H9 (cell line): ENCODE results near the gene RTP3. TPM values are rescaled to one million over a fixed set of nuclear protein-coding genes. Genes with fewer than 3 reads are reported as not detected.

Experiments used
- DNase-seq: peaks from one replicate; pipeline ENCODE4 v3.0.0-alpha.2; 2017
- H2AFZ ChIP-seq: one replicate; pipeline ENCODE4 v1.6.1; 2013; ENCODE audit warnings: mild to moderate bottlenecking, low read length, control low read depth, moderate library complexity
- H2AK5ac ChIP-seq: 2 replicates; pipeline ENCODE4 v1.6.1; 2013; ENCODE audit warnings: low read length, control low read depth, mixed read lengths; ENCODE audit not compliant: insufficient read length
- H2BK120ac ChIP-seq: one replicate; pipeline ENCODE4 v1.6.1; 2013; ENCODE audit warnings: low read depth, mild to moderate bottlenecking, low read length, control low read depth, inconsistent platforms; ENCODE audit not compliant: poor library complexity, severe bottlenecking
- H2BK12ac ChIP-seq: 2 replicates; pipeline ENCODE4 v1.6.1; 2013; ENCODE audit warnings: low read length, control low read depth, mixed read lengths, low read depth; ENCODE audit not compliant: insufficient read length
- H2BK15ac ChIP-seq: 2 replicates; pipeline ENCODE4 v1.6.1; 2013; ENCODE audit warnings: low read depth, low read length, control low read depth
- H2BK20ac ChIP-seq: one replicate; pipeline ENCODE4 v1.6.1; 2013; ENCODE audit warnings: low read depth, mild to moderate bottlenecking, low read length, control low read depth, inconsistent platforms; ENCODE audit not compliant: poor library complexity, severe bottlenecking
- H2BK5ac ChIP-seq: 2 replicates; pipeline ENCODE4 v1.6.1; 2013; ENCODE audit warnings: low read length, control low read depth, mixed read lengths; ENCODE audit not compliant: insufficient read length
- H3K14ac ChIP-seq: 2 replicates; pipeline ENCODE4 v1.6.1; 2013; ENCODE audit warnings: low read length, control low read depth; ENCODE audit not compliant: insufficient read depth
- H3K18ac ChIP-seq: 2 replicates; pipeline ENCODE4 v1.6.1; 2013; ENCODE audit warnings: low read depth, mild to moderate bottlenecking, mixed read lengths, low read length, control low read depth; ENCODE audit not compliant: insufficient read length
- H3K23ac ChIP-seq: 2 replicates; pipeline ENCODE4 v1.6.1; 2013; ENCODE audit warnings: low read length, control low read depth, mixed read lengths, low read depth; ENCODE audit not compliant: insufficient read length
- H3K23me2 ChIP-seq: 2 replicates; pipeline ENCODE4 v1.6.1; 2013; ENCODE audit warnings: low read depth, mild to moderate bottlenecking, mixed read lengths, low read length, control low read depth; ENCODE audit not compliant: insufficient read length, poor library complexity, severe bottlenecking
- H3K27ac ChIP-seq: 2 replicates; pipeline ENCODE4 v1.5.1; 2013; ENCODE audit warnings: low read length, control low read depth, mixed read lengths, low read depth; ENCODE audit not compliant: insufficient read length
- H3K27me3 ChIP-seq: 2 replicates; pipeline ENCODE4 v1.6.1; 2013; ENCODE audit warnings: low read length, control low read depth, inconsistent platforms; ENCODE audit not compliant: insufficient read depth
- H3K4ac ChIP-seq: 2 replicates; pipeline ENCODE4 v1.6.1; 2013; ENCODE audit warnings: low read depth, mild to moderate bottlenecking, control low read depth, inconsistent platforms, low read length, moderate library complexity
- H3K4me1 ChIP-seq: 2 replicates; pipeline ENCODE4 v1.6.1; 2013; ENCODE audit warnings: low read length, control low read depth, inconsistent platforms; ENCODE audit not compliant: insufficient read depth
- H3K4me2 ChIP-seq: 2 replicates; pipeline ENCODE4 v1.6.1; 2013; ENCODE audit warnings: low read length, control low read depth, mixed read lengths; ENCODE audit not compliant: insufficient read length, insufficient read depth
- H3K56ac ChIP-seq: 2 replicates; pipeline ENCODE4 v1.6.1; 2013; ENCODE audit warnings: low read depth, mild to moderate bottlenecking, mixed read lengths, low read length, control low read depth; ENCODE audit not compliant: insufficient read length
- H3K79me1 ChIP-seq: 2 replicates; pipeline ENCODE4 v1.6.1; 2013; ENCODE audit warnings: low read depth, mild to moderate bottlenecking, moderate library complexity, low read length, control low read depth, inconsistent platforms; ENCODE audit not compliant: insufficient read depth, poor library complexity, severe bottlenecking
- H3K79me2 ChIP-seq: 2 replicates; pipeline ENCODE4 v1.6.1; 2013; ENCODE audit warnings: low read length, control low read depth, inconsistent platforms; ENCODE audit not compliant: insufficient read depth
- H3K9ac ChIP-seq: 2 replicates; pipeline ENCODE4 v1.6.1; 2013; ENCODE audit warnings: low read length, control low read depth, mixed read lengths; ENCODE audit not compliant: insufficient read length; ENCODE audit errors: extremely low read depth
- H3K9me3 ChIP-seq: one replicate; pipeline ENCODE4 v1.6.1; 2013; ENCODE audit warnings: low read depth, low read length, inconsistent platforms; ENCODE audit not compliant: control insufficient read depth
- H3T11ph ChIP-seq: one replicate; pipeline ENCODE4 v1.6.1; 2013; ENCODE audit warnings: mild to moderate bottlenecking, low read length, control low read depth, inconsistent platforms
- H4K20me1 ChIP-seq: one replicate; pipeline ENCODE4 v1.6.1; 2013; ENCODE audit not compliant: control insufficient read depth, insufficient read length, insufficient read depth
- H4K5ac ChIP-seq: 2 replicates; pipeline ENCODE4 v1.6.1; 2013; ENCODE audit warnings: low read depth, mild to moderate bottlenecking, mixed read lengths, low read length, control low read depth; ENCODE audit not compliant: insufficient read length
- H4K8ac ChIP-seq: replicated peaks from 2 replicates; pipeline ENCODE4 v1.6.1; 2013; ENCODE audit warnings: low read length, control low read depth, mixed read lengths, low read depth; ENCODE audit not compliant: insufficient read length
- H4K91ac ChIP-seq: 2 replicates; pipeline ENCODE4 v1.6.1; 2013; ENCODE audit warnings: low read depth, mild to moderate bottlenecking, moderate library complexity, mixed read lengths, low read length, control low read depth; ENCODE audit not compliant: insufficient read length
- H3K27ac Mint-ChIP-seq, 3 experiments: 2 replicates in 2 of 3; 3 replicates in 1 of 3; pipeline ENCODE4 v1.8.0; 2020 to 2021; ENCODE audit warnings: mixed read lengths in 3 of 3, mild to moderate bottlenecking in 1 of 3, moderate library complexity in 1 of 3
- H3K27me3 Mint-ChIP-seq: 2 replicates; pipeline ENCODE4 v1.8.0; 2021; ENCODE audit warnings: low read depth, mild to moderate bottlenecking, moderate library complexity, mixed read lengths
- H3K36me3 Mint-ChIP-seq, 3 experiments: 2 replicates in 2 of 3; 3 replicates in 1 of 3; pipeline ENCODE4 v1.8.0; 2020 to 2021; ENCODE audit warnings: low read depth in 3 of 3, mixed read lengths in 3 of 3; ENCODE audit not compliant: insufficient read depth in 1 of 3
- H3K4me1 Mint-ChIP-seq, 2 experiments: 2 replicates each; pipeline ENCODE4 v1.8.0; 2020; ENCODE audit warnings: mixed read lengths in 2 of 2
- H3K4me3 Mint-ChIP-seq, 2 experiments: 2 replicates in 1 of 2; 3 replicates in 1 of 2; pipeline ENCODE4 v1.8.0; 2020 to 2021; ENCODE audit warnings: mild to moderate bottlenecking in 2 of 2, mixed read lengths in 2 of 2, moderate library complexity in 1 of 2
- H3K9me3 Mint-ChIP-seq, 2 experiments: 2 replicates in 1 of 2; 3 replicates in 1 of 2; pipeline ENCODE4 v1.8.0; 2020; ENCODE audit warnings: mild to moderate bottlenecking in 2 of 2, mixed read lengths in 2 of 2, moderate library complexity in 1 of 2
- CTCF ChIP-seq: fragments of 200-600 bp; sonication (generic); conservative IDR thresholded peaks from 3 replicates; pipeline ENCODE4 v1.8.0; 2021; ENCODE audit warnings: antibody characterized with exemption, mild to moderate bottlenecking
- WGBS: extraction: QIAGEN DNeasy Blood & Tissue Kit; methylation state at CpG from one replicate; pipeline ENCODE4 v1.1.7; 2013; ENCODE audit warnings: missing lambda C conversion rate, low lambda C conversion rate, mixed read lengths; ENCODE audit not compliant: insufficient read length; ENCODE audit errors: extremely low coverage; 5-methylcytosine and 5-hydroxymethylcytosine counted together
- total RNA-seq: library from RNA; stranded (reverse); gene quantifications from 2 replicates; pipeline ENCODE4 v1.2.1, GENCODE V29; 2021

The RTP3 gene
- total RNA-seq, 1 experiment from 2014 or later, result not detected

GRCh38 chr3:46472736-46473135 lies 25.0 kb upstream of the RTP3 start:
- Histone ChIP-seq H2BK15ac (no peak overlapping the region), H2BK5ac (no peak overlapping the region), H3K9ac (no peak overlapping the region), H3K79me1 (no peaks in the 10 kb centered on the region), H3T11ph (no peak overlapping the region), H3K18ac (no peak overlapping the region), H4K8ac (no peak overlapping the region), H4K5ac (no peak overlapping the region), H3K9me3 (no peaks in the 10 kb centered on the region), H3K14ac (no peak overlapping the region), H3K56ac (no peak overlapping the region), H4K20me1 (no peaks in the 10 kb centered on the region), H4K91ac (no peak overlapping the region), H3K23ac (no peak overlapping the region), H2AK5ac (no peak overlapping the region), H2BK12ac (no peak overlapping the region), H2BK120ac (no peak overlapping the region), H3K27ac (no peak overlapping the region), H3K27me3 (no peaks in the 10 kb centered on the region; the same call in 1 of the 2 replicates), H2BK20ac (no peak overlapping the region), H3K23me2 (no peaks in the 10 kb centered on the region), H3K4me2 (no peak overlapping the region), H2AFZ (no peak overlapping the region), H3K4me1 (no peaks in the 10 kb centered on the region), H3K4ac (no peak overlapping the region), H3K79me2 (no peaks in the 10 kb centered on the region)
- Mint-ChIP-seq H3K4me3 (no peak overlapping the region), H3K36me3 (peaks cover 4 to 14% (median 6%) of the 10 kb centered on the region in 3 experiments; a peak in 6 of 7 replicates), H3K27me3 (peaks cover 17% of the 10 kb centered on the region), H3K9me3 (peaks cover 10 to 12% of the 10 kb centered on the region in 2 experiments), H3K4me1 (no peaks in the 10 kb centered on the region), H3K27ac (no peak overlapping the region)
- no peak for TF ChIP-seq CTCF
- no peak for DNase-seq
- WGBS, result no CpG with 5 or more reads among the region's 2 CpGs
